ENCODE data around the gene IL1RL2.

DNA sequence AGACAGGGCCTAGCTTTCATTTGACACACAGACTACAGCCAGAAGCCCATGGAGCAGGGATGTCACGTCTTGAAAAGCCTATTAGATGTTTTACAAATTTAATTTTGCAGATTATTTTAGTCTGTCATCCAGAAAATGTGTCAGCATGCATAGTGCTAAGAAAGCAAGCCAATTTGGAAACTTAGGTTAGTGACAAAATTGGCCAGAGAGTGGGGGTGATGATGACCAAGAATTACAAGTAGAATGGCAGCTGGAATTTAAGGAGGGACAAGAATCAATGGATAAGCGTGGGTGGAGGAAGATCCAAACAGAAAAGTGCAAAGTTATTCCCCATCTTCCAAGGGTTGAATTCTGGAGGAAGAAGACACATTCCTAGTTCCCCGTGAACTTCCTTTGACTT is 7.8 kb upstream of the IL1RL2 start:
- no peak for TF ChIP-seq ASH2L (IDR thresholded peaks at IDR 0.05; ENCODE audit: low read length)
- TF ChIP-seq, protein P1, sequence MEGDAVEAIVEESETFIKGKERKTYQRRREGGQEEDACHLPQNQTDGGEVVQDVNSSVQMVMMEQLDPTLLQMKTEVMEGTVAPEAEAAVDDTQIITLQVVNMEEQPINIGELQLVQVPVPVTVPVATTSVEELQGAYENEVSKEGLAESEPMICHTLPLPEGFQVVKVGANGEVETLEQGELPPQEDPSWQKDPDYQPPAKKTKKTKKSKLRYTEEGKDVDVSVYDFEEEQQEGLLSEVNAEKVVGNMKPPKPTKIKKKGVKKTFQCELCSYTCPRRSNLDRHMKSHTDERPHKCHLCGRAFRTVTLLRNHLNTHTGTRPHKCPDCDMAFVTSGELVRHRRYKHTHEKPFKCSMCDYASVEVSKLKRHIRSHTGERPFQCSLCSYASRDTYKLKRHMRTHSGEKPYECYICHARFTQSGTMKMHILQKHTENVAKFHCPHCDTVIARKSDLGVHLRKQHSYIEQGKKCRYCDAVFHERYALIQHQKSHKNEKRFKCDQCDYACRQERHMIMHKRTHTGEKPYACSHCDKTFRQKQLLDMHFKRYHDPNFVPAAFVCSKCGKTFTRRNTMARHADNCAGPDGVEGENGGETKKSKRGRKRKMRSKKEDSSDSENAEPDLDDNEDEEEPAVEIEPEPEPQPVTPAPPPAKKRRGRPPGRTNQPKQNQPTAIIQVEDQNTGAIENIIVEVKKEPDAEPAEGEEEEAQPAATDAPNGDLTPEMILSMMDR (IDR thresholded peaks at IDR 0.05; ENCODE audit: control extremely low read depth in 1 of 3, insufficient read depth in 1 of 3, low read depth in 1 of 3, low read length in 3 of 3): no peak
- no peak for TF ChIP-seq SIX5 (IDR thresholded peaks at IDR 0.05; ENCODE audit: low read depth, low read length)
- TF ChIP-seq TAF1 (IDR thresholded peaks at IDR 0.05; ENCODE audit: low read depth, low read length): no peak
- TF ChIP-seq POLR2A (IDR thresholded peaks at IDR 0.05; ENCODE audit: control extremely low read depth in 1 of 2, low read depth in 2 of 2, low read length in 2 of 2): no peak
